Left ventricle myocardium inferior (tissue), 1 donor: ENCODE results near the gene FAM174C. TPM values are rescaled to one million over a fixed set of nuclear protein-coding genes. Genes with fewer than 3 reads are reported as not detected.

Source experiments
- DNase-seq: peaks from one replicate; pipeline ENCODE4 v3.0.0-alpha.2; 2020
- H3K27ac ChIP-seq: fragments of 200-600 bp; replicated peaks from 2 replicates; pipeline ENCODE4 v1.8.0; 2021
- H3K27me3 ChIP-seq: fragments of 200-600 bp; 2 replicates; pipeline ENCODE4 v1.8.0; 2021; ENCODE audit warnings: low read depth
- H3K36me3 ChIP-seq: fragments of 200-600 bp; 2 replicates; pipeline ENCODE4 v1.8.0; 2021
- H3K4me1 ChIP-seq: fragments of 200-600 bp; 2 replicates; pipeline ENCODE4 v1.8.0; 2021
- H3K4me3 ChIP-seq: fragments of 200-600 bp; 2 replicates; pipeline ENCODE4 v1.8.0; 2021; ENCODE audit warnings: mild to moderate bottlenecking, moderate library complexity
- H3K9me3 ChIP-seq: fragments of 200-600 bp; replicated peaks from 2 replicates; pipeline ENCODE4 v1.8.0; 2021
- CTCF ChIP-seq: fragments of 200-600 bp; IDR thresholded peaks from 2 replicates; pipeline ENCODE4 v1.8.0; 2021; ENCODE audit warnings: antibody characterized with exemption, mild to moderate bottlenecking, borderline replicate concordance
- intact Hi-C: fragments of 100-400 bp; cut with micrococcal nuclease; formaldehyde crosslinking; loops from one replicate; pipeline ENCODE4 v1.11.0; 2022
- total RNA-seq: library from RNA; stranded (reverse); fragmentation: NEBNext Ultra II Directional; extraction: Animal tissue kit (Norgen Biotek cat#: 25700); gene quantifications from one replicate; pipeline ENCODE4 v1.2.1, GENCODE V29; 2021
- donor health status: DM: no; HTN: yes; CAD: no; lungs with severe emphysema.

FAM174C gene
- total RNA-seq, 1 donor from 2014 or later = 12.4 TPM

DNA sequence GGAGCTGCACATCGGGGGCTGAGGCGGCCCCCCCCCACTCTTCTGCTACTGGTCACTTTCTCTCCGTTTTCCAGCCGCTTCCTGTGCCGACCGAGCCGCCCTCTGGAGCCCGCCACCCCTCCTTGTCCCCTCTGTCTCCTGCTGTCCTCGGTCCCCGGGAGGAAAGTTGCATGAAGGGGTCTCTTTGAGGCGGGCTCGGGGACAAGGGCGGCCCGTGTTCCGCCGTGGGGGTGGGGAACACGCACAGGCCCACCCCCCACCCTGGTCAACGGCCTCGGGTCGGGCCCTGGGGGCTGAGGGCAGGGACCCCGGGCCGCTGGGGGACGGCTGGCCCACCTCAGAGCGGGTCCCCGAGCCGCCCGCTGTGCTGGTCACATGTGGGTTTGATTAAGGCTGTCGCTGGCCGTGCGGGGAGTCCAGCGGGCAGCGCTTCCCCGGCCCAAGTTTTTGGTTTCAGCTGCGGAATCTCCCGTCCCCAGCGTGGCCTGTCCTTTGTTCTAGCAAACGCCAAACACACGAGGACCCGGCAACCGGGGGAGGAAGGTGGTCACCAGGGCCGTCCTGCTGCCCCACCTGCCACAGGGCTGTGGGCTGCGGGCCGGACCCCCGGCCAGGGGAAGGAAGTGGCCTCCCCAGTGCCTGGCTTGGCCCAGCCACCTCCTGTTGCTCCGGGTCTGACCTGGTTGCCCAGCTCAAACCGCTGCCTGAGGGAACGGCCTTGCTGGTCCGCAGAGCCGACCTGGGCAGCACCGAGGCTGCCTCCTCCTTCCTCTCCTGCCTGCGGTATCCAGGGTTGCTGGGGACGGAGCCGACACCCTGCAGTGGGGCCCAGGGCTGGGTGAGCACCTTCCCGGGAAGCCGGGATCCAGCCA is 12.3 kb downstream of the FAM174C start:
- H3K36me3 ChIP-seq = no peaks in the 10 kb centered on the region
- DNase-seq = no peak
- peaks cover 12% of the 10 kb centered on the region for H3K4me1 ChIP-seq
- intact Hi-C loops = no loop called here
- H3K4me3 ChIP-seq = no peak overlapping the region
- no peak overlapping the region for H3K27ac ChIP-seq
- TF ChIP-seq CTCF = no peak
- H3K9me3 ChIP-seq = no peaks in the 10 kb centered on the region
- H3K27me3 ChIP-seq = peaks cover 95% of the 10 kb centered on the region

GRCh38 chr19:1288226-1288612 is 12.9 kb downstream of the FAM174C start:
- no peak for DNase-seq
- no peak for TF ChIP-seq CTCF
- no peaks in the 10 kb centered on the region for H3K36me3 ChIP-seq
- H3K9me3 ChIP-seq = no peaks in the 10 kb centered on the region
- intact Hi-C loops = no loop called here
- H3K4me1 ChIP-seq = peaks cover 12% of the 10 kb centered on the region
- H3K4me3 ChIP-seq = no peak overlapping the region
- peaks cover 96% of the 10 kb centered on the region for H3K27me3 ChIP-seq
- no peak overlapping the region for H3K27ac ChIP-seq

DNA sequence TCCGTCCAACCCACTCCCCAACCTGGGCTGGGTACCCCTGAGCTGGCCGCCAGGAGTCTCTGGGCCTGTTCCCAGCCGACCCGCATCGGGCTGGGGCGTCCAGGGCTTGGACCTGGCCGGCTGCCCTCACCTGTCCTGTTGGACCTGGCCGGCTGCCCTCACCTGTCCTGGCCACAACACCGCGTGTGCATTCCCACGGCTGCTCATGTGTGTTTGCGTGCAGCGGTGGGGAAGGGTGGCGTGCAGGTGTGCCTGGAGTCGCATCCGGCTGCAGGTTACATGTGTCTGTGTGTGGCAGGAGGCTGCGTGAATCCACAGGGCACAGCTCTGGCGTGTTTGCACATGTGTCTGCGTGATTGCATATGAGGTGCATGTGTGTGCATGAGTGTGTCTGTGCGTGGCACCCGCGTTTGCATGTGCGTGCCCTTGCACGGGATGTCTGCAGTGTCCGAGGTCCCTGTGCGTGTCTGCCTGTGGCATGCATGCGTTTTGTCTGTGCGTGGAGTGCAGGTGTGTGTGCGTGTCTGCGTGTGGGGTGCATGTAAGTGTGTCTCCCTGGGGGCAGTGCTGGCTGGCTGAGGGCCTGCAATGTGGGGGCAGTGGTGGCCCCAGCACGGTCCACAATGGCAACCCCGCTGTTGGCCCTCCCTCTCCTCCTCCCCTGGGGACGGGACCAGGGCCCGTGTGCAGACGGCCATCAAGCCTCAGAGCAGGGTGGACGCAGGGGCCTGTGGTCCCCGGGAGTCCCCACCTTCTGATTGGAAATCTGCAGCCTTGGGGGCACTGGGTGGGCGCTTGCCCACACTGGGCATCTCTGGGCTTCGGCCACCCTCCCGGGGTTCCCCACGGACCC is 13.7 kb downstream of the FAM174C start:
- no peak for DNase-seq
- Histone ChIP-seq H3K27me3 (peaks cover 96% of the 10 kb centered on the region), H3K4me3 (no peak overlapping the region), H3K36me3 (no peaks in the 10 kb centered on the region), H3K4me1 (peaks cover 12% of the 10 kb centered on the region), H3K9me3 (no peaks in the 10 kb centered on the region), H3K27ac (no peak overlapping the region)
- intact Hi-C loops = no loop called here
- no peak for TF ChIP-seq CTCF

DNA sequence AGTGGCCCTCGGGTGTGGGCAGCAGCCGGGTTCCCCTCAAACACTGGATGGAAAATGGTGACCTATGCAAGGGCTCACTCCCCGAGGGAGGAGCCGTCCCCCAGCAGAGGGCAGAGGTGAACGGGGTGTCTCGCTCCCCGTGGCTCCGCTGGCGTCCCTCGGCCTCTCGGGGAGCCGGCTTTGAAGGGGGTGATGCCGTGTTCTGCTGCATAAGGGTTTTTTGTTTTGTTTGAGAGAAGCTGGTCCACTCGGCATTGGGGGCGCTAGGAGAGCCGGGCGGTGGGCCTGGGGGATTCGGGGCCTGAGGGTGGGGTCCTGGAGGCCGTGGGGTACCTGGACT is 14.3 kb downstream of the FAM174C start:
- no peak for DNase-seq
- H3K36me3 ChIP-seq = no peaks in the 10 kb centered on the region
- intact Hi-C loops = no loop called here
- no peak overlapping the region for H3K4me3 ChIP-seq
- H3K27me3 ChIP-seq = peaks cover 96% of the 10 kb centered on the region
- H3K9me3 ChIP-seq = no peaks in the 10 kb centered on the region
- H3K27ac ChIP-seq = no peak overlapping the region
- no peak for TF ChIP-seq CTCF
- peaks cover 12% of the 10 kb centered on the region for H3K4me1 ChIP-seq

DNA sequence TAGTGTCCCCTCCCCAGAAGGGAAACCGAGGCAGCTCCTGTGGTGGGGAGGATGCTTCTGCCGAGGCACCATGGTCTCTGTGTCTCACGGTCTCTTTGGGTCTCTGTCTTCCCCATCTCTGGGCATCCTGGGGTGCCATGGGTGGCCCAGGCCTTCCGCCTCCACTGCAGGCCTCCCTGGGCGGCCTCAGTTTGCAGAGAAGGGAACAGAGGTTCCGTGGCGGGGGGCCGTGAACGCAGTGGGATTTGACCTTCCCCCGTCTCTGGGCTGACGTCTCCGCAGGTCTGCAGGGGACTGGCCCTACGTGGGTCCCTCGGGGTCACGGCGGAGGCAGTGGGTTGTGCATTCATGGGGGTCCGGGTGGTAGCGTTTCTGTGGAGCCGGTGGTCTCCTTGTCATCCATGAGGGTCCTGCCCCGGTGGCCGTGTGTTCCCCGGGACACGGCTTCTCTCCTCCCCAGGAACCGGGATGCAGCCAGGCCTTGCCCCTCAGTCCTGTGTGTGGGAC is 14.9 kb downstream of the FAM174C start:
- Histone ChIP-seq H3K27ac (no peak overlapping the region), H3K4me1 (peaks cover 13% of the 10 kb centered on the region), H3K9me3 (no peaks in the 10 kb centered on the region), H3K4me3 (no peak overlapping the region), H3K27me3 (peaks cover 96% of the 10 kb centered on the region), H3K36me3 (no peaks in the 10 kb centered on the region)
- no peak for DNase-seq
- TF ChIP-seq CTCF = no peak
- intact Hi-C loops = no loop called here
